Measurements from ENCODE around the gene PLA2G2F.

The PLA2G2F gene

GRCh38 chr1:20189664-20190063 is 50.5 kb downstream of the PLA2G2F start:
- no peak for DNase-seq (ENCODE audit: low read depth)

- DNase-seq (ENCODE audit: low read depth), result no peak
Measured at GRCh38 chr1:20190256-20191160, 51.4 kb downstream of the PLA2G2F start.

GRCh38 chr1:20191266-20191825 is 52.2 kb downstream of the PLA2G2F start:
- DNase-seq (ENCODE audit: low read depth), result no peak

- no peak for DNase-seq (ENCODE audit: low read depth)
Measured at GRCh38 chr1:20192364-20192763, 53.2 kb downstream of the PLA2G2F start.

DNA sequence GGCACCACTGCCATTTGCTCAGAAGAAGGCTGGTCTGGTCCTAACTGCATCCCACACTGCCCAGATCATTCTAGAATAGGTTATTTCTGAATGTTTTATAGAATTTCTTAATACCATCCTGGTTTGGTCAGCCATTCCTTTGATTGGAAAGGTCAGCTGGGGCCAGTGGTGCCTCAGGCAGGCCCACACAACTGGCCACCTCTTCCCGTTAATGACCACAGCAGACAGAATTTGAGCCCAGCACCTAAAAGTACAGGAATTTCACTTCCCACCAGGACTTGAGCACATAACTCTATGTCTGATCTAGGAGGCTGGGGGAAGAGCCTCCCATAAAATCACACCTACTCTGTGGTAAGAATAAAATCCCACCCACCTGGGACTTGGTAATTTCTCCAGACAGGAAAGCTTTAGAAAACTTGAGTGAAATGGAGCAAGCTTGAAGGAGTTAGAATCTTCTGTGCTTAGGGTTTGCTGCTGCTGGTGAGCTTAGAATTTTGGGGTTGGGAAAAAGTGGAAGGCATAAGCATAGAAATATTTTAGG is 53.8 kb downstream of the PLA2G2F start:
- DNase-seq (ENCODE audit: low read depth), result no peak

- no peak for DNase-seq (ENCODE audit: low read depth)
Measured at GRCh38 chr1:20194224-20194623, 55.1 kb downstream of the PLA2G2F start.

- DNase-seq (ENCODE audit: low read depth), result no peak
Measured at GRCh38 chr1:20194757-20195461, 55.8 kb downstream of the PLA2G2F start.

DNA sequence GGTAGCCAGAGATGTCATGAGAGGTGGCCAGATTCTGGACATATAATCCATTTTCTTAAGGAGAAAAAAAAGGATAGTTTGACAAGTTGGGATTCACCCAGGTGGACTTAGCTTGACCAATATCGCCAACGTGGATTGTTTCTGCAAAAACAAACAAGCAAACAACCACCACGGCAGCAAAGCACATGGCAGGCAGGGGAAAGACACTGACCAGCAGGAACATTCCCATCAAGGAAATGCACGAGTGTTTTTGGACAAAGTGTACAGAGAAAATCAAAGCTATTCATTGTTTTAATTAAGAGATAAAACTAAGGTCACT is 56.3 kb downstream of the PLA2G2F start:
- DNase-seq (ENCODE audit: low read depth), result no peak

- no peak for DNase-seq (ENCODE audit: low read depth)
Measured at GRCh38 chr1:20197329-20197791, 58.2 kb downstream of the PLA2G2F start.

DNA sequence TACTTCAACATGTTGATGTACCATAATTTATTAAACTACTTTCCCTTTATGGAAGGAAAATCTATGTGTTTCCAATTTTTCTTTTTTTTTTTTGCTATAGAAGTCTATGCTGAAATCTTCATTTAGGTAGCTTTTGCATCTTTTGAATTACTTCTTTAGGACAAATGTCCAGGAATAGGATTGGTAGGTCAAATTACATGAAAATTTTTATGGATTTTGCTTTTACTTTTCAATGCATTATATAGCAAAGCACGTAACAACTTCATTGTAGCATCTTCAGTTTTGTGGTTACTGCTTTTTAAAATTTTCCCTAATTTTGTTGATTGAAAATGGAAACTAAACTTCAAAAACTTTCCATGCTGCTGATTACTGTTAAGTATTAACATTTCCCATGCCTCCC is 59.2 kb downstream of the PLA2G2F start:
- DNase-seq (ENCODE audit: low read depth), result no peak

DNA sequence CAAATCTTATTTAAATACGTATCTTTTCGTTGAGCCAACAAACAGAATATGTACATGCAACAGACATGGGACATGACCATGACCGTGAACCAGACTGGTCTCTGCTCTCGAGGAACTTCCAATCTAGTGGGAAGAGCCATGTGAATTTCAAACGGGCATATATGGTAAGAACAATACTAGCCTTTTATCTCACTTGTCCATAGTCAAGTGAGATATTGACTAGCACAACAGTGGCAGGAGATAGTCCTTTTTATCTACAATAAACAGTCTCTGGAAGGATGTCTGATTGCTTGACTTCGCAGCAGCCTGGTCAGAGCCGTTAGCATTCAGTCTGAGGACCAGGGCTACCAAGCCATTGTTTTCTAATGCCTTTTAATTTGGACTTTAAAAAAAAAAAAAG is 59.8 kb downstream of the PLA2G2F start:
- DNase-seq (ENCODE audit: low read depth), result no peak

GRCh38 chr1:20199403-20199802 is 60.3 kb downstream of the PLA2G2F start:
- no peak for DNase-seq (ENCODE audit: low read depth)

GRCh38 chr1:20199840-20200239 is 60.7 kb downstream of the PLA2G2F start:
- DNase-seq (ENCODE audit: low read depth), result no peak
